Transverse colon (tissue), 4 donors: ENCODE results near the gene ALPP. TPM values are rescaled to one million over a fixed set of nuclear protein-coding genes. Genes with fewer than 3 reads are reported as not detected.

ENCODE experiments used
- DNase-seq: peaks from one replicate; pipeline ENCODE4 v3.0.0-alpha.2; 2019
- H3K27ac ChIP-seq, 4 donors: fragments of 200-600 bp; sonication (generic); 2 replicates each; pipeline ENCODE4 v1.5.1; 2016 to 2018; ENCODE audit warnings: inconsistent platforms in 4 of 4
- H3K27me3 ChIP-seq: fragments of 200-600 bp; sonication (generic); 2 replicates; pipeline ENCODE4 v1.5.1; 2017; ENCODE audit warnings: inconsistent platforms
- H3K36me3 ChIP-seq, 4 donors: fragments of 200-600 bp; sonication (generic); 2 replicates each; pipeline ENCODE4 v1.5.1; 2017 to 2019; ENCODE audit warnings: inconsistent platforms in 4 of 4
- H3K4me1 ChIP-seq, 4 donors: fragments of 200-600 bp; sonication (generic); 2 replicates each; pipeline ENCODE4 v1.5.1; 2017 to 2020; ENCODE audit warnings: inconsistent platforms in 4 of 4
- H3K4me3 ChIP-seq, 4 donors: fragments of 200-600 bp; sonication (generic); 1 replicate in 1 of 4; 2 replicates in 3 of 4; pipeline versions ENCODE4 v1.5.1 to v1.6.1; 2017 to 2019; ENCODE audit warnings: inconsistent platforms in 4 of 4
- H3K9me3 ChIP-seq, 2 donors: fragments of 200-600 bp; sonication (generic); 2 replicates each; pipeline ENCODE4 v1.5.1; 2017 to 2019; ENCODE audit warnings: inconsistent platforms in 2 of 2
- EP300 ChIP-seq: sonication (generic); formaldehyde crosslinking; IDR thresholded peaks from one replicate; pipeline ENCODE4 v1.6.1; 2017; ENCODE audit warnings: antibody characterized with exemption, low read depth
- POLR2A ChIP-seq: fragments of 450-650 bp; IDR thresholded peaks from one replicate; pipeline ENCODE4 v1.6.1; 2016; ENCODE audit warnings: antibody characterized with exemption, mild to moderate bottlenecking, moderate library complexity
- POLR2AphosphoS5 ChIP-seq, 3 donors: sonication (generic); formaldehyde crosslinking; IDR thresholded peaks; one replicate each; pipeline ENCODE4 v1.6.1; 2016; ENCODE audit warnings: antibody characterized with exemption in 3 of 3
- WGBS, 2 donors: methylation state at CpG; one replicate each; pipeline ENCODE4 v1.1.5; 2018; ENCODE audit warnings: low coverage in 1 of 2; 5-methylcytosine and 5-hydroxymethylcytosine counted together
- in situ Hi-C, 4 donors: fragments of 200-750 bp; cut with MboI; loops; one replicate each; pipeline versions ENCODE4 v1.15.0 to v1.15.1; 2017; ENCODE audit warnings: low sequenced_read_pairs in 3 of 4, low pct_ligation_motif_present in 1 of 4, low pct_unique_long_range_greater_than_20kb in 1 of 4
- intact Hi-C: fragments of 100-400 bp; cut with DNase I; formaldehyde crosslinking; loops from one replicate; pipeline ENCODE4 v1.15.1; 2023; ENCODE audit warnings: low total_unique reads
- total RNA-seq, 4 donors: library from RNA; depleted of rRNA; stranded (reverse); fragments of >200 nt; gene quantifications; one replicate each; pipeline ENCODE4 v1.1.0, GENCODE V29; 2016
- TF ChIP-seq, protein P1 (sequence below), 5 experiments: fragments of 200-600 bp in 3 of 5; fragments of 450-650 bp in 2 of 5; sonication (generic) in 3 of 5; IDR thresholded peaks; 1 replicate in 2 of 5; 2 replicates in 3 of 5; pipeline ENCODE4 v1.5.1; 2016 to 2017; ENCODE audit warnings: antibody characterized with exemption in 5 of 5, inconsistent platforms in 3 of 5, mild to moderate bottlenecking in 2 of 5, moderate library complexity in 1 of 5

ALPP gene
- total RNA-seq, 4 donors from 2014 or later: not detected

DNA sequence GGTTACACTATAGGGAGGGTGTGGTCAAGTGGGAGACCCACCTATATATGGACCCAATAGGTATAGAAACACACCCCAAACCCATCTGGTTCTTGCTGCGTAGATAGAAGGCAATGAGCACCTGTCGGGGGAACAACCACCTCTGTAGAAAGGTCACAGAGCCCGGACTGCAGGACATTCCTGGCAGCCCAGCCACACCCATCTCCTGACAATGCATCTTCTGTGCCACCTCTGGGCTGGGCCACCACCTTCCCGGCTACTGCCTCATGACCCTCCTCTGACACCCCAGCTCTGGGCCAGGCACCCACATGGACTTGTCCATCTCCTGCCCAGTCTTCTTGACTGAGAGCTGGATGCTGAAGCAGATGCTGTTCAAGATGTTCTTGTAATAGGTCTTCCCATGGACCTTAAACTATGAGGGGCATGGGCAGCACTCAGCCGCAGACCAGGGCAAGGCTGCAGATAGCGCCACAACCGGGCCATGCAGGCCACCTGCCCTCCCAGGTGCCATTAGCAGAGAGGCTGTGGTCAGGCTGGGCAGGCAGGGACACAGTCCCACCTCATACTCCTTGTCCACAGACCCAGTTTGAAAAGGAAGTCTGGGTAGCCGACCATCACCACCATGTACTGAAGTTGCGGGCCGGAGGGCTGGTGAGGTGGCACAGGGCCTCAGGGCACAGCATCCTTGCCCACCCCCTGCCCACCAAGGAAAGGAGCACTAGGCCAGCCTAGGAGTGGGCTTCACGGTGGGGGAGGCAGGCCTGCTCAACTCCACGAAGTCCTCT lies 37.4 kb downstream of the ALPP start:
- no peak overlapping the region for H3K4me3 ChIP-seq
- peaks cover 0 to 27% (median 24%) of the 10 kb centered on the region in 4 donors for H3K4me1 ChIP-seq
- no peak for DNase-seq
- H3K9me3 ChIP-seq: no peaks in the 10 kb centered on the region
- intact Hi-C loops (no loop called here), in situ Hi-C loops (no loop called here)
- 63 to 91% methylated on average over 2 to 9 of the region's 12 CpGs for WGBS, 2 donors
- no peak overlapping the region for H3K27ac ChIP-seq
- H3K36me3 ChIP-seq: no peaks in the 10 kb centered on the region
- peaks cover 66% of the 10 kb centered on the region for H3K27me3 ChIP-seq
- TF ChIP-seq, protein P1, sequence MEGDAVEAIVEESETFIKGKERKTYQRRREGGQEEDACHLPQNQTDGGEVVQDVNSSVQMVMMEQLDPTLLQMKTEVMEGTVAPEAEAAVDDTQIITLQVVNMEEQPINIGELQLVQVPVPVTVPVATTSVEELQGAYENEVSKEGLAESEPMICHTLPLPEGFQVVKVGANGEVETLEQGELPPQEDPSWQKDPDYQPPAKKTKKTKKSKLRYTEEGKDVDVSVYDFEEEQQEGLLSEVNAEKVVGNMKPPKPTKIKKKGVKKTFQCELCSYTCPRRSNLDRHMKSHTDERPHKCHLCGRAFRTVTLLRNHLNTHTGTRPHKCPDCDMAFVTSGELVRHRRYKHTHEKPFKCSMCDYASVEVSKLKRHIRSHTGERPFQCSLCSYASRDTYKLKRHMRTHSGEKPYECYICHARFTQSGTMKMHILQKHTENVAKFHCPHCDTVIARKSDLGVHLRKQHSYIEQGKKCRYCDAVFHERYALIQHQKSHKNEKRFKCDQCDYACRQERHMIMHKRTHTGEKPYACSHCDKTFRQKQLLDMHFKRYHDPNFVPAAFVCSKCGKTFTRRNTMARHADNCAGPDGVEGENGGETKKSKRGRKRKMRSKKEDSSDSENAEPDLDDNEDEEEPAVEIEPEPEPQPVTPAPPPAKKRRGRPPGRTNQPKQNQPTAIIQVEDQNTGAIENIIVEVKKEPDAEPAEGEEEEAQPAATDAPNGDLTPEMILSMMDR (IDR thresholded peaks at IDR 0.05): no peak
- TF ChIP-seq POLR2AphosphoS5 (IDR thresholded peaks at IDR 0.05) (no peak), POLR2A (no peak), EP300 (no peak)

GRCh38 chr2:232416521-232417470 lies 38.2 kb downstream of the ALPP start:
- Histone ChIP-seq H3K36me3 (no peaks in the 10 kb centered on the region), H3K4me3 (no peak overlapping the region), H3K27ac (no peak overlapping the region), H3K9me3 (no peaks in the 10 kb centered on the region), H3K27me3 (peaks cover 74% of the 10 kb centered on the region), H3K4me1 (peaks cover 0 to 30% (median 27%) of the 10 kb centered on the region in 4 donors)
- 85% methylated on average over 16 of the region's 17 CpGs; no CpG with 5 or more reads in 1 of the 2 donors for WGBS, 2 donors
- DNase-seq: no peak
- intact Hi-C loops (no loop called here), in situ Hi-C loops (no loop called here)
- no peak for TF ChIP-seq POLR2A
- TF ChIP-seq EP300: no peak
- no peak for TF ChIP-seq POLR2AphosphoS5 (IDR thresholded peaks at IDR 0.05)
- TF ChIP-seq, protein P1 (IDR thresholded peaks at IDR 0.05): no peak

DNA sequence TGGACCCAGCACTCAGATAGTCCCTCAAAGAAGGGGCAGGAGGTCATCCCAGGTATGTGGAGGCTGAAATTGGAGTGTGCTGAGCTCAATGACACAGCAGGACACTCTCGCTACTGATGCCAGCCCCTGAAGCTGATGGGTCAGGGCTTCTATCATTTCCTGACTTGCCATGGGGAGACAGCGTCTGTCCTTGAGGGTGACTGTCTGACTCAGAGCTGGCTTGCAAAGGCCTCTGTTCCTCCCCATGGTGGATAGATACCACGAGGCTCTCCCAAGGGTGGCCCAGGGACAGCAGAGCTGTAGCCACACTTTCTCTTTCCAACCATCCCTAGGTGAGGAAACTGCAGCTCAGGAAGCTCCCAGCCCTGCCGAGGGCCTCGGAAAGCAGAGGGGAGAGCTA lies 38.9 kb downstream of the ALPP start:
- intact Hi-C loops: no loop called here
- in situ Hi-C loops: no loop called here
- no peak overlapping the region for H3K27ac ChIP-seq
- no peak overlapping the region for H3K4me3 ChIP-seq
- peaks cover 0 to 30% (median 27%) of the 10 kb centered on the region in 4 donors for H3K4me1 ChIP-seq
- no peak for DNase-seq
- peaks cover 0 to 2% of the 10 kb centered on the region in 2 donors for H3K9me3 ChIP-seq
- TF ChIP-seq EP300: no peak
- TF ChIP-seq POLR2AphosphoS5 (IDR thresholded peaks at IDR 0.05): no peak
- TF ChIP-seq POLR2A: no peak
- TF ChIP-seq, protein P1 (IDR thresholded peaks at IDR 0.05): no peak
- WGBS, 2 donors: 83% methylated on average over 5 of the region's 5 CpGs; no CpG with 5 or more reads in 1 of the 2 donors
- H3K27me3 ChIP-seq: peaks cover 80% of the 10 kb centered on the region
- H3K36me3 ChIP-seq: no peaks in the 10 kb centered on the region

- Histone ChIP-seq H3K4me3 (no peak overlapping the region), H3K4me1 (peaks cover 0 to 30% (median 27%) of the 10 kb centered on the region in 4 donors), H3K27me3 (peaks cover 84% of the 10 kb centered on the region), H3K36me3 (no peaks in the 10 kb centered on the region), H3K27ac (no peak overlapping the region), H3K9me3 (peaks cover 0 to 6% of the 10 kb centered on the region in 2 donors)
- TF ChIP-seq POLR2AphosphoS5 (IDR thresholded peaks at IDR 0.05) (no peak), EP300 (no peak), POLR2A (no peak)
- TF ChIP-seq, protein P1 (IDR thresholded peaks at IDR 0.05): no peak
- intact Hi-C loops (no loop called here), in situ Hi-C loops (no loop called here)
- WGBS, 2 donors: 71% methylated on average over 6 of the region's 6 CpGs; no CpG with 5 or more reads in 1 of the 2 donors
- DNase-seq: no peak
Observed at GRCh38 chr2:232418056-232418455, 39.5 kb downstream of the ALPP start.
